H9 (cell line): ENCODE measurements around the gene ULK1. TPM values are rescaled to one million over a fixed set of nuclear protein-coding genes. Genes with fewer than 3 reads are reported as not detected.

ENCODE experiments used
- DNase-seq: peaks from one replicate; pipeline ENCODE4 v3.0.0-alpha.2; 2017
- H2AFZ ChIP-seq: one replicate; pipeline ENCODE4 v1.6.1; 2013; ENCODE audit warnings: mild to moderate bottlenecking, low read length, control low read depth, moderate library complexity
- H2AK5ac ChIP-seq: 2 replicates; pipeline ENCODE4 v1.6.1; 2013; ENCODE audit warnings: low read length, control low read depth, mixed read lengths; ENCODE audit not compliant: insufficient read length
- H2BK120ac ChIP-seq: one replicate; pipeline ENCODE4 v1.6.1; 2013; ENCODE audit warnings: low read depth, mild to moderate bottlenecking, low read length, control low read depth, inconsistent platforms; ENCODE audit not compliant: poor library complexity, severe bottlenecking
- H2BK12ac ChIP-seq: 2 replicates; pipeline ENCODE4 v1.6.1; 2013; ENCODE audit warnings: low read length, control low read depth, mixed read lengths, low read depth; ENCODE audit not compliant: insufficient read length
- H2BK15ac ChIP-seq: 2 replicates; pipeline ENCODE4 v1.6.1; 2013; ENCODE audit warnings: low read depth, low read length, control low read depth
- H2BK20ac ChIP-seq: one replicate; pipeline ENCODE4 v1.6.1; 2013; ENCODE audit warnings: low read depth, mild to moderate bottlenecking, low read length, control low read depth, inconsistent platforms; ENCODE audit not compliant: poor library complexity, severe bottlenecking
- H2BK5ac ChIP-seq: 2 replicates; pipeline ENCODE4 v1.6.1; 2013; ENCODE audit warnings: low read length, control low read depth, mixed read lengths; ENCODE audit not compliant: insufficient read length
- H3K14ac ChIP-seq: 2 replicates; pipeline ENCODE4 v1.6.1; 2013; ENCODE audit warnings: low read length, control low read depth; ENCODE audit not compliant: insufficient read depth
- H3K18ac ChIP-seq: 2 replicates; pipeline ENCODE4 v1.6.1; 2013; ENCODE audit warnings: low read depth, mild to moderate bottlenecking, mixed read lengths, low read length, control low read depth; ENCODE audit not compliant: insufficient read length
- H3K23ac ChIP-seq: 2 replicates; pipeline ENCODE4 v1.6.1; 2013; ENCODE audit warnings: low read length, control low read depth, mixed read lengths, low read depth; ENCODE audit not compliant: insufficient read length
- H3K23me2 ChIP-seq: 2 replicates; pipeline ENCODE4 v1.6.1; 2013; ENCODE audit warnings: low read depth, mild to moderate bottlenecking, mixed read lengths, low read length, control low read depth; ENCODE audit not compliant: insufficient read length, poor library complexity, severe bottlenecking
- H3K27ac ChIP-seq: 2 replicates; pipeline ENCODE4 v1.5.1; 2013; ENCODE audit warnings: low read length, control low read depth, mixed read lengths, low read depth; ENCODE audit not compliant: insufficient read length
- H3K27me3 ChIP-seq: 2 replicates; pipeline ENCODE4 v1.6.1; 2013; ENCODE audit warnings: low read length, control low read depth, inconsistent platforms; ENCODE audit not compliant: insufficient read depth
- H3K4ac ChIP-seq: 2 replicates; pipeline ENCODE4 v1.6.1; 2013; ENCODE audit warnings: low read depth, mild to moderate bottlenecking, control low read depth, inconsistent platforms, low read length, moderate library complexity
- H3K4me1 ChIP-seq: 2 replicates; pipeline ENCODE4 v1.6.1; 2013; ENCODE audit warnings: low read length, control low read depth, inconsistent platforms; ENCODE audit not compliant: insufficient read depth
- H3K4me2 ChIP-seq: 2 replicates; pipeline ENCODE4 v1.6.1; 2013; ENCODE audit warnings: low read length, control low read depth, mixed read lengths; ENCODE audit not compliant: insufficient read length, insufficient read depth
- H3K56ac ChIP-seq: 2 replicates; pipeline ENCODE4 v1.6.1; 2013; ENCODE audit warnings: low read depth, mild to moderate bottlenecking, mixed read lengths, low read length, control low read depth; ENCODE audit not compliant: insufficient read length
- H3K79me1 ChIP-seq: 2 replicates; pipeline ENCODE4 v1.6.1; 2013; ENCODE audit warnings: low read depth, mild to moderate bottlenecking, moderate library complexity, low read length, control low read depth, inconsistent platforms; ENCODE audit not compliant: insufficient read depth, poor library complexity, severe bottlenecking
- H3K79me2 ChIP-seq: 2 replicates; pipeline ENCODE4 v1.6.1; 2013; ENCODE audit warnings: low read length, control low read depth, inconsistent platforms; ENCODE audit not compliant: insufficient read depth
- H3K9ac ChIP-seq: 2 replicates; pipeline ENCODE4 v1.6.1; 2013; ENCODE audit warnings: low read length, control low read depth, mixed read lengths; ENCODE audit not compliant: insufficient read length; ENCODE audit errors: extremely low read depth
- H3K9me3 ChIP-seq: one replicate; pipeline ENCODE4 v1.6.1; 2013; ENCODE audit warnings: low read depth, low read length, inconsistent platforms; ENCODE audit not compliant: control insufficient read depth
- H3T11ph ChIP-seq: one replicate; pipeline ENCODE4 v1.6.1; 2013; ENCODE audit warnings: mild to moderate bottlenecking, low read length, control low read depth, inconsistent platforms
- H4K20me1 ChIP-seq: one replicate; pipeline ENCODE4 v1.6.1; 2013; ENCODE audit not compliant: control insufficient read depth, insufficient read length, insufficient read depth
- H4K5ac ChIP-seq: 2 replicates; pipeline ENCODE4 v1.6.1; 2013; ENCODE audit warnings: low read depth, mild to moderate bottlenecking, mixed read lengths, low read length, control low read depth; ENCODE audit not compliant: insufficient read length
- H4K8ac ChIP-seq: replicated peaks from 2 replicates; pipeline ENCODE4 v1.6.1; 2013; ENCODE audit warnings: low read length, control low read depth, mixed read lengths, low read depth; ENCODE audit not compliant: insufficient read length
- H4K91ac ChIP-seq: 2 replicates; pipeline ENCODE4 v1.6.1; 2013; ENCODE audit warnings: low read depth, mild to moderate bottlenecking, moderate library complexity, mixed read lengths, low read length, control low read depth; ENCODE audit not compliant: insufficient read length
- H3K27ac Mint-ChIP-seq, 3 experiments: 2 replicates in 2 of 3; 3 replicates in 1 of 3; pipeline ENCODE4 v1.8.0; 2020 to 2021; ENCODE audit warnings: mixed read lengths in 3 of 3, mild to moderate bottlenecking in 1 of 3, moderate library complexity in 1 of 3
- H3K27me3 Mint-ChIP-seq: 2 replicates; pipeline ENCODE4 v1.8.0; 2021; ENCODE audit warnings: low read depth, mild to moderate bottlenecking, moderate library complexity, mixed read lengths
- H3K36me3 Mint-ChIP-seq, 3 experiments: 2 replicates in 2 of 3; 3 replicates in 1 of 3; pipeline ENCODE4 v1.8.0; 2020 to 2021; ENCODE audit warnings: low read depth in 3 of 3, mixed read lengths in 3 of 3; ENCODE audit not compliant: insufficient read depth in 1 of 3
- H3K4me1 Mint-ChIP-seq, 2 experiments: 2 replicates each; pipeline ENCODE4 v1.8.0; 2020; ENCODE audit warnings: mixed read lengths in 2 of 2
- H3K4me3 Mint-ChIP-seq, 2 experiments: 2 replicates in 1 of 2; 3 replicates in 1 of 2; pipeline ENCODE4 v1.8.0; 2020 to 2021; ENCODE audit warnings: mild to moderate bottlenecking in 2 of 2, mixed read lengths in 2 of 2, moderate library complexity in 1 of 2
- H3K9me3 Mint-ChIP-seq, 2 experiments: 2 replicates in 1 of 2; 3 replicates in 1 of 2; pipeline ENCODE4 v1.8.0; 2020; ENCODE audit warnings: mild to moderate bottlenecking in 2 of 2, mixed read lengths in 2 of 2, moderate library complexity in 1 of 2
- WGBS: extraction: QIAGEN DNeasy Blood & Tissue Kit; methylation state at CpG from one replicate; pipeline ENCODE4 v1.1.7; 2013; ENCODE audit warnings: missing lambda C conversion rate, low lambda C conversion rate, mixed read lengths; ENCODE audit not compliant: insufficient read length; ENCODE audit errors: extremely low coverage; 5-methylcytosine and 5-hydroxymethylcytosine counted together
- total RNA-seq: library from RNA; stranded (reverse); gene quantifications from 2 replicates; pipeline ENCODE4 v1.2.1, GENCODE V29; 2021
- TF ChIP-seq, protein P1 (sequence below): fragments of 200-600 bp; sonication (generic); conservative IDR thresholded peaks from 3 replicates; pipeline ENCODE4 v1.8.0; 2021; ENCODE audit warnings: antibody characterized with exemption, mild to moderate bottlenecking

ULK1 gene
- total RNA-seq, 1 experiment from 2014 or later: 57.2 TPM

DNA sequence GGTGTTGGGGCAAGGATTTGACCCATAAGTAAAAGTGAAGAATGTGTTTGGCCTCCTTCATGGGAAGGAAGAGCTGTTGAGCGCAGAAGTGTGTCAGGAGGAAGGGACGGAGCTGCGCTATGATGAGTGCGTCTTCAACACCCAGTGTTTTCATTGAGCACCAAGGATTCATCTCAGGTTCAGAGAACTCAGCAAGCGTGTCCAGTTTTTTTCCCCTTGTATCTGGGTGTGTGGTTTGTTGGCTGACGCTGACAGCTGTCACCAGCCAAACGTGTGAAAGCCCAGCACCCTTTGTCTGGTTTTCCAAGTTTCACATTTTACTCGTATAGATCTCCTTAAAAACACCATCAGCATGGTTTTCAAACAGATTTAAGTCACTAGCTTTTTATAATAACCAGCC lies 67.6 kb downstream of the ULK1 start:
- no peaks in the 10 kb centered on the region for H4K20me1 ChIP-seq
- no CpG with 5 or more reads among the region's 8 CpGs for WGBS

More for the DNA sequence above, 67.6 kb downstream of the ULK1 start:
- H3K4me2 ChIP-seq: no peak overlapping the region
- no peak overlapping the region for H3K27ac ChIP-seq
- H2BK20ac ChIP-seq: no peak overlapping the region
- no peak overlapping the region for H2BK5ac ChIP-seq
- no peak overlapping the region for H3K23ac ChIP-seq
- Mint-ChIP-seq H3K36me3 (peaks cover 4 to 23% (median 18%) of the 10 kb centered on the region in 3 experiments; a peak in 6 of 7 replicates), H3K9me3 (no peaks in the 10 kb centered on the region), H3K27me3 (no peaks in the 10 kb centered on the region), H3K27ac (no peak overlapping the region), H3K4me3 (no peak overlapping the region), H3K4me1 (peaks cover 18 to 23% of the 10 kb centered on the region in 2 experiments)
- no peak overlapping the region for H3K18ac ChIP-seq
- H4K5ac ChIP-seq: no peak overlapping the region
- no peak overlapping the region for H2BK12ac ChIP-seq
- no peak overlapping the region for H2BK15ac ChIP-seq
- no peak overlapping the region for H3K4ac ChIP-seq
- H3K9ac ChIP-seq: no peak overlapping the region
- no peak overlapping the region for H2BK120ac ChIP-seq
- no peak overlapping the region for H2AK5ac ChIP-seq
- no peak overlapping the region for H3K56ac ChIP-seq
- no peak overlapping the region for H3T11ph ChIP-seq
- H3K4me1 ChIP-seq: no peaks in the 10 kb centered on the region
- no peaks in the 10 kb centered on the region for H3K9me3 ChIP-seq
- peaks cover 7% of the 10 kb centered on the region for H3K79me1 ChIP-seq
- peaks cover 7% of the 10 kb centered on the region; the same call in 1 of the 2 replicates for H3K79me2 ChIP-seq
- H4K8ac ChIP-seq: no peak overlapping the region
- no peaks in the 10 kb centered on the region for H3K23me2 ChIP-seq
- no peak overlapping the region for H3K14ac ChIP-seq
- DNase-seq: no peak
- no peak overlapping the region for H4K91ac ChIP-seq
- no peak overlapping the region for H2AFZ ChIP-seq
- no peaks in the 10 kb centered on the region for H3K27me3 ChIP-seq
- TF ChIP-seq, protein P1, sequence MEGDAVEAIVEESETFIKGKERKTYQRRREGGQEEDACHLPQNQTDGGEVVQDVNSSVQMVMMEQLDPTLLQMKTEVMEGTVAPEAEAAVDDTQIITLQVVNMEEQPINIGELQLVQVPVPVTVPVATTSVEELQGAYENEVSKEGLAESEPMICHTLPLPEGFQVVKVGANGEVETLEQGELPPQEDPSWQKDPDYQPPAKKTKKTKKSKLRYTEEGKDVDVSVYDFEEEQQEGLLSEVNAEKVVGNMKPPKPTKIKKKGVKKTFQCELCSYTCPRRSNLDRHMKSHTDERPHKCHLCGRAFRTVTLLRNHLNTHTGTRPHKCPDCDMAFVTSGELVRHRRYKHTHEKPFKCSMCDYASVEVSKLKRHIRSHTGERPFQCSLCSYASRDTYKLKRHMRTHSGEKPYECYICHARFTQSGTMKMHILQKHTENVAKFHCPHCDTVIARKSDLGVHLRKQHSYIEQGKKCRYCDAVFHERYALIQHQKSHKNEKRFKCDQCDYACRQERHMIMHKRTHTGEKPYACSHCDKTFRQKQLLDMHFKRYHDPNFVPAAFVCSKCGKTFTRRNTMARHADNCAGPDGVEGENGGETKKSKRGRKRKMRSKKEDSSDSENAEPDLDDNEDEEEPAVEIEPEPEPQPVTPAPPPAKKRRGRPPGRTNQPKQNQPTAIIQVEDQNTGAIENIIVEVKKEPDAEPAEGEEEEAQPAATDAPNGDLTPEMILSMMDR: no peak
